ENCODE data around the gene LAMC1.

DNA sequence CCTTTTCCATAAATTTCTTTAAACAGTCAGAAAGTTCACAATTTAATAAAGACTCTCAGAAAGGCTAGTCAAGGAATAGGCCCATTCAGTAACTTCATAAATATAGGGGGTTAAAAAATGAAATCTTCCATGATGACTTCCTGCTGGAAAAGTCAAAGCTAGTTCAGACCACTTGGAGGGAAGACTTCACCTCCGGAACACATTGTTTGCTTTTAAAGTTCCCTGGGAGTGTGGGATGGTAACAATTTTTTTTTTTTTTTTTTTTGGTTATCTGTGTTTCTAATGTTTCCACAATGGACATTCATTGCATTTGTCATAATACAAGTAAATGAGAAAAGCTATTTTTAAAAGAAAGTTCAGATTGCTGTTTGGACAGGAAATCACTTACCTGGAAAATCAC, 144.5 kb downstream of the LAMC1 start:
- TF ChIP-seq, protein P1, sequence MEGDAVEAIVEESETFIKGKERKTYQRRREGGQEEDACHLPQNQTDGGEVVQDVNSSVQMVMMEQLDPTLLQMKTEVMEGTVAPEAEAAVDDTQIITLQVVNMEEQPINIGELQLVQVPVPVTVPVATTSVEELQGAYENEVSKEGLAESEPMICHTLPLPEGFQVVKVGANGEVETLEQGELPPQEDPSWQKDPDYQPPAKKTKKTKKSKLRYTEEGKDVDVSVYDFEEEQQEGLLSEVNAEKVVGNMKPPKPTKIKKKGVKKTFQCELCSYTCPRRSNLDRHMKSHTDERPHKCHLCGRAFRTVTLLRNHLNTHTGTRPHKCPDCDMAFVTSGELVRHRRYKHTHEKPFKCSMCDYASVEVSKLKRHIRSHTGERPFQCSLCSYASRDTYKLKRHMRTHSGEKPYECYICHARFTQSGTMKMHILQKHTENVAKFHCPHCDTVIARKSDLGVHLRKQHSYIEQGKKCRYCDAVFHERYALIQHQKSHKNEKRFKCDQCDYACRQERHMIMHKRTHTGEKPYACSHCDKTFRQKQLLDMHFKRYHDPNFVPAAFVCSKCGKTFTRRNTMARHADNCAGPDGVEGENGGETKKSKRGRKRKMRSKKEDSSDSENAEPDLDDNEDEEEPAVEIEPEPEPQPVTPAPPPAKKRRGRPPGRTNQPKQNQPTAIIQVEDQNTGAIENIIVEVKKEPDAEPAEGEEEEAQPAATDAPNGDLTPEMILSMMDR (IDR thresholded peaks at IDR 0.05) = no peak
- no peak for TF ChIP-seq EZH2 (IDR thresholded peaks at IDR 0.05; ENCODE audit: borderline replicate concordance, insufficient read depth, low read depth, low read length, poor library complexity, severe bottlenecking)

Measured in B cell (primary cell).